Ecto neural progenitor cell (in vitro differentiated cells): ENCODE measurements around the gene PRSS12.
A peak's percentile ranks its signal among the peaks of the same experiment; 100 is the strongest.
"Not testable (repeated sequence)": the region's sequence is repeated elsewhere in the genome, so short reads cannot be mapped to it uniquely, and the experiment has no call there.

Experiments
- DNase-seq: peaks from one replicate; pipeline ENCODE4 v3.0.0-alpha.2; 2018; ENCODE audit warnings: low spot score

Gene PRSS12

DNA sequence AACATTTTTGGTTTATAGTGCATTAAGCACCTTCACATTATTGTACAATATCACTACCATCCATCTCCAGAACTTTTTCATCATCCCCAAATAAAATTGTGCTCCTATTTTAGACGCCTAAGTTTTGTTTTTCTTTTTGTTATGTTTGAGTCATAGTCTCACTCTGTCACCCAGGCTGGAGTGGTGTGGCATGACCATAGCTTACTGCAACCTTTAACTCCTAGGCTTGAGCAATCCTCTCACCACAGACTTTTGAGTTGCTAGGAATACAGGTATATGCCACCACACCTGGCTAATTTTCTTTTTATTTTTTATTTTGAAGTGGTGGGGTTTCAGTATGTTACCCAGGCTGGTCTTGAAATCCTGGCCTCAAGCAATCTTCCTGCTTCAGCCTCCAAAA lies 33.9 kb downstream of the PRSS12 start:
- DNase-seq: no peak

- DNase-seq: no peak
These were observed 35.1 kb downstream of the PRSS12 start for GRCh38 chr4:118317691-118318090.

DNA sequence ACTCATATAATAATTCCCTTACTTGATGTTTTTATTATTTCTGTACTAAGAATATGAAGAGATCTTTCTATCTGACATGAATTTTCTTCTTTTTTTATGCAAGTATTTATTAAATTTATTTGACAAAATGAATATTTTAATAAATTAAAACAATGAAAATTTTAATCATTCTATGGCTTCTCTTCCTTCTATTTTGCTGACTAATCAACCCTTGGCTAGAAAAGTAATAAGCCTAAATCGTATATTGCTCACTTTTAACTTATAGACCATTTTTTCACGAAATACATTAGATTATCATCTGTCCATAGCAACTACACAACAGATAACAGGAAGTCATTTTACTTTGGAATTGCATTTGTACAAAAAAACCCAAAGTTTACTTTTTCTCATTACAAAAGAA lies 38.6 kb downstream of the PRSS12 start:
- DNase-seq: no peak

DNA sequence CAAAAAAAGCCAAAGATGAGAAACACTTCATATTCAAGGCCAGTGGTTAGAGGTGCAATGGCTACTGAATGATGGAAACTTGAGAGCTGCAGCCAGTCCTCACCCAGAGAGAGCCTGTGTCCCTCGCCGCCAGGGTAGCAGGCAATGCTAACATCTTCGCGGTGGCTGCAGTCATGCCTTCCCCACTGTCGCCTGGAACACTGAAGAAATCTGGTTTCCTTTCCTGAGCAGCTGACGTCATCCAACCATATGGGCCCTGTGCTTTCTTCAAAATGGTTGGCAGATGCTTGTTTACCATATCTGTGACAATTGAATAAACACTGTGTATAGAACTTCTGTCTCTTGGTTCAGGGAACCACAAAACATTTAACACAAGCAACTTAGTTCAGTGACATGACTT lies 39.7 kb downstream of the PRSS12 start:
- peak; percentile 47 for DNase-seq

GRCh38 chr4:118308306-118309030 lies 44.3 kb downstream of the PRSS12 start:
- no peak for DNase-seq

DNA sequence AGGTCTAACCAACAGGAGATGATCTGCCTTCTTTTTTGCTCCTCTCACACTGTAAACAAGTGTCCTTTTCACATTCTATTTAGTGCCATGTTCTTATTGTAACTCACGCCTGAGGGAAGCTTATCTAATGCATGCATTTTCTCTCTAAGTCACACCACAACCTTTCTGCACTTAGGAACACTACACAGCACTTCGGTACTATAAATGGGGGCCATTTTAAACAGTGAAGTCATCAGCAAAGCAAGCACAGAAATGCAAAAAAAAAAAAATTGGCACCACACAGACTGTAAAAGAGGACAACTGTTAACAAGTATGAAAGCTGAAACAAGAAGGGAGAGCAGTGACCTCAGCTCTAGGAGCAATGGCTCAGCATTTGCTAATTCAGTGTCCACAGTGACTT lies 45.2 kb downstream of the PRSS12 start:
- DNase-seq: no peak

- DNase-seq: not testable (repeated sequence)
These were observed 53.2 kb downstream of the PRSS12 start for GRCh38 chr4:118299619-118300018.

- no peak for DNase-seq
These were observed 56.1 kb downstream of the PRSS12 start for GRCh38 chr4:118296729-118297128.

DNA sequence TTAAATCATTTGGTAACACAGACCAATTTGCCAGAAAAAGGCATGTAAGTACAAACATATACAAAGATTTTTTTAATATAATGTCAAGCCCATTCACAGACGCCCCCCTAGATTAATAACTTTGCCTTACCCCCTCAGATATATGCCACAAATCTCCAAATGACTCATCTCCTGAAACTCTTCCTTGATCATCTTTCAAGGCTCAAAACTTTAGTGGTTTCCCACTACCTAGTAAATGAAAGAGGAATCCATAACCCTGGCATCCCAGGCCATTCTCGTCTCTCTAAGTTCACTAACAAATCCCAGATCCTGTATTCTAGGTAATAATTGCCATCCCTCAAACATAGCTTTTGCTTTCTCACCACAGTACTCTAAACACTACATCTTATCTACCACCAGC lies 61.9 kb downstream of the PRSS12 start:
- no peak for DNase-seq

DNA sequence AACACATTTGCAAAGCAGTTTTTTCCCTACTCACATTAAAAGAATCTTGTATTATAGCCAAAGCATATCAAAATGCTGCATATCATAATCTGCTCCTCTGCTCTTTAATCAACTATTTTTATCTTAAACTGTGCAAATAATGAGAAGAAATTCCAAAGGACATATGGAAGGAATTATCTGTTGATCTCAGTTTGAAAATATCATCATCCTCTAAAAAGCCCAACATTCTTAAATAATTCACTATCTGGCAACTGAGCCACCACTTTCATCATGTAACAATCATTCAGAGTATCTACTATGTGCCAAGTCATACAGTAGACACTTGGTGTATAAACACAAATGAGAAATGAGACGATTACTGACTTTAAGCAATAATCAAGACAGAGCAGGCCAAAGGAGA lies 63.0 kb downstream of the PRSS12 start:
- DNase-seq: no peak

- no peak for DNase-seq
These were observed 64.9 kb downstream of the PRSS12 start for GRCh38 chr4:118287711-118288451.

DNA sequence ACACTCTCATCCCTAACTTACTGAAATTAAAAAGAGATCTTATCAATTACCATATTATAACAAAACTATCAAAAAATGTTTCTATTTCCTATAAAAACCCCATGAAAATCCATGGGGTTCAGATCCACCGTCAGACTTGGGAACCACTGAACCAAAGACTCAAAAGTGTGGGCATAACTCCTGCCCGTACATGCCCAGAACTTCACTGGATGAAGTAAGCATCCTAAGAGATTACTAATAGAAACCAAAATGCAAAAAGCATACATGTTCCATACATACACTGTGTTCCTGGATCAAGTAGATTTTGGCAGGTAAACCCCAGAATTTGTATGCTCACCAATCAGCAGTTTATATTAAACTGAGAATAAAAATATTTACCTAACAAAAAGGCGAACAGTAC lies 66.1 kb downstream of the PRSS12 start:
- no peak for DNase-seq

DNA sequence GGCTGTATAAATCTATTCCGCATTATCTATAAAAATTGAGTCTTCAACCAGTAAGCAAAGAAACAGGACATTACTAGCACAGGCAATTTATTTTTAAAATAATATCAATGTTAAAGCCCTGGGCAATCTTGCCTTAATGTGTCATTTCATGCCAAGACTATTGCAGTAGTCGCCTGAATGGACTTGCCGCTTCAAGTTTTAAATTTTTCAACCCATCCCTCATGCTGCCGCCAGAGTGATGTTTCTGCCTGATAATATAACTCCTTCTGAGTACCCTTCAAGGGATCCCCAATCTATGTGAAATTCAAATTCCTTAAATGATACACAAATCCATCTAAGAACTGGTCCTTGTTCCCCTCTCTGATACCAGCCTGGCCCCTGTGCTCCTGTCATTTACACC lies 66.9 kb downstream of the PRSS12 start:
- DNase-seq: no peak

DNA sequence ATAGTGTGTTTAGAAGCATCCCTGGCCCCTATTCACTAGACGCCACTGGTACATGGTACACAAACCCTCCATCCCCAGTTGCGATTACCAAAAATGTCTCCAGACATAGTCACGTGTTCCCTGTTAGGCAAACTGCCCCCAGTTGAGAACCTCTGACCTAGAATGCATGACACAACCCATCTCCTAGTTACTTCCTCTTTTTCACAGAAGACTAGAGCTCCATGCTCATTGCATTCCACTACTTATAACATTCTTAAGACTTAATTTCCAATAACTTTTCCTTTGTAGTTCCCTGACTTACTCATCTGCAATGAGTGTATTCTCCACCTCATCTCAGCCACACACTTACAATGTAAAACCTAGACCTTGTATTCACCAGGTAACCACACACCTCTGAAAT lies 68.6 kb downstream of the PRSS12 start:
- no peak for DNase-seq

GRCh38 chr4:118282692-118283091 lies 70.1 kb downstream of the PRSS12 start:
- DNase-seq: no peak

DNA sequence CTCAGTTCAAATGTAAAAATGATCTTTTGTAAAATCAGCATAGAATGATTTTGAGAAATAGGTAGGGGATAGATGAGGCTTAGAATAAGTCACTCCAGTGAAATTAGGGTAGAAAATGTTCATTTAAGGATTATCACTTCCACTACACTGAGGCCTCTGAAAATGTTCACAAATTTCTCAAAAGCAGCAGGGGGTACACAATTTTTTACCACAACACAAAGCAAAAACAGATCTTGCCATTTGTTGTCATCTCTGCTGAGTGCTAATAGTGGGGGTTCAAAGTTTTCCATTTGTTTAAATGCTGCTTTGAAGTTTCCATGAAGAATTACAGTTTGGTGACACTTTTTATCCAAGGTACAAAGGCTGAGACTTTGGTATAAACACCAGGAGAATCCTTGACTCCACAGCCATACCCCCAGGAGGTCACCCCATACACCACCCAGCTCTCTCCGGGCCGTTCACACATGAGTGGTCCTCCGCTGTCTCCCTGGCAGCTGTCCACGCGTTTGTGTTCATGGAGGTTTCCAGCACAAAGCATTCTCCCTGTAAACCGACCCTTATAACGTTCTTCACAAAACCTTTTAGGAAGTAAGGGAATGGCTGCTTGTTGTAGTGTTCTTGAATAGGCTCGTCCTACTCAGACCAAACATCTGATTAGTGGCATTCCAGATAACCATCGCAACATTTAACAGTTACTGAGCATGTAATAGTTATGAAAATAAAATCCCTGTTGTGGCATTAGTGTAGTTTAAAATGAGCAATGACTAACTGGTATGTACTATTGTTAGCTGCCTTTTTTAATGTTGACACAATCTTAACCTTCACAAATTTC lies 71.0 kb downstream of the PRSS12 start:
- no peak for DNase-seq

- no peak for DNase-seq
These were observed 72.1 kb downstream of the PRSS12 start for GRCh38 chr4:118280501-118281218.

DNA sequence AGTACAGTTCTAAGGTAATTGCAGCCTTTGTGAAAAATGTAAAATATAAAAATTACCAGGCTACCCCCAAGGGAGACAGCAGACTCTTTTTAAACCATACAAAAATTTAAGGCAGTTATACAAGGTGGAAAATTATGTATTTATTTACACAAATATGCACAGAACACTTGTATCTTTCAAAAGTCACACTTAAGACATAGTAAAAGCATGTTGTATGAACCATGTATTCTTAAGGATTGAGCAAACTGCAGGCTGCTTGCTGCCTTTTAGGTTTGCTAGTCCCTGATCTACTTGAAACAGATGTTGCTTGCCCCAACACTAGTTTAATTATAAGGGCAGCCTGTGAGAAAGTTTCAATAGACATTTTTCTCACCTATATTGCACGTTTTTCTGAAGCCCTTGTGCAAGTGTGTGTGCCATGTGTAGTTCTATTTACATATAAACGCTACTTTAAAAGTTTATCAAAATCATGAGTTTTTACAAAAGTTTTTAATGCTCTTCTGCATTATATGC lies 72.8 kb downstream of the PRSS12 start:
- DNase-seq: no peak

DNA sequence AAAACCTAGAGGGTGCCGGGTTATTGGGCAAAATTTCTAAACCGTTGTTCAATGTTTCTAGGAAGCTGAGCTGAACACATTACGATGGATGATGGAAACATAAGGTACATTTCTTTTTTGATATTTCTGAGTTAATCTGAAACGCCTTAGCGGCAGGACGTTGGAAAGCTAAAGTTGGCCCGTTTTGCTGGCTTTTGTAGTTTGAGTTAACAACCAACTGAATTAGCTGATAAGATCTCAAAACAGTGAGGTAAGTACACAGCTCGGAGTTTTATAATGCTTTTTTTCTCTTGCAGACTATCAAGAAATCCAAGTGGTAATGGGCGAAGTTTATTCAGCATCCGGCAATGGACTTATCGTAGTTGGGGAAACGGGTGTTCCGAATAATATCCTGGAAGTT lies 73.5 kb downstream of the PRSS12 start:
- no peak for DNase-seq

DNA sequence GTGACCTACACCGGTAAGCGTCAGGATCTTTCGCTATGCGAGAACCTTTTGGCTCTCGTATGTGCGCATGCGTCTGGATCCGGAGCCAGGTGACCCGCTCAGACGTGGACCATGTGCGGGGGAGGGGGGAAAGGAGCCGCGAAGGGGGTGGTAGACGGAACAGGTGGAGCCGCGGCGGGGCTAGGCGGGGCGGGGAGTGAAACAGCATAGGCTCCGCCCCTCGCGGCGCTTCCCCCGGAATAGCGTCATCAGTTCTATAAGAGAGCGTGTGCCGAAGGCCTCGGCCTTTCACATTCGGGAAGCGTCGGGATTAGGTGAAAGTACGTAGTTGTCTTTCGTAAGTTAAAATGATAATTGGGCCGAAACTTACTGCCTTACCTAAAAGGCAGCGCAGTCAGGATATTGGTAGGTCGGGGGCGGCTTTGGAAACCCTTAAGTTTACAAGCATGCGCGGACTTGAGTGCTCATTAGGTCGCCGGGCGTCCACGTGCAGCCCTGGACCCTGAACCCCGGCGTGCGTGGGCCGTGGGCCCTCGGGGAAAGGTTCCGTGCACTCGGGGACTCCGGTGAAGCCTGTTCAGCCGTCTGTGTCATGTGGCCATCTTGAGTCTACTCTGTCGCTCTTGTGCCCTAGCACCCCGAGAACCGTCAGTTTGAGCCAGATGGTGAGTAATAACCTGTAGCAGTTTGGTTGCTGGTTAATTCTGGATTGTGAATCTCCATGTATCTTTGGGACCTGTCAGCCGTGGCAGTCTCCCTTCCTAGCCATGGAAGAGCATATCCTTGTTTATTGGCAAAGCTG lies 74.1 kb downstream of the PRSS12 start:
- DNase-seq: peak; percentile 91

- no peak for DNase-seq
These were observed 75.6 kb downstream of the PRSS12 start for GRCh38 chr4:118277243-118277642.
